ENCODE measurements around the gene RMP24.

Gene RMP24

DNA sequence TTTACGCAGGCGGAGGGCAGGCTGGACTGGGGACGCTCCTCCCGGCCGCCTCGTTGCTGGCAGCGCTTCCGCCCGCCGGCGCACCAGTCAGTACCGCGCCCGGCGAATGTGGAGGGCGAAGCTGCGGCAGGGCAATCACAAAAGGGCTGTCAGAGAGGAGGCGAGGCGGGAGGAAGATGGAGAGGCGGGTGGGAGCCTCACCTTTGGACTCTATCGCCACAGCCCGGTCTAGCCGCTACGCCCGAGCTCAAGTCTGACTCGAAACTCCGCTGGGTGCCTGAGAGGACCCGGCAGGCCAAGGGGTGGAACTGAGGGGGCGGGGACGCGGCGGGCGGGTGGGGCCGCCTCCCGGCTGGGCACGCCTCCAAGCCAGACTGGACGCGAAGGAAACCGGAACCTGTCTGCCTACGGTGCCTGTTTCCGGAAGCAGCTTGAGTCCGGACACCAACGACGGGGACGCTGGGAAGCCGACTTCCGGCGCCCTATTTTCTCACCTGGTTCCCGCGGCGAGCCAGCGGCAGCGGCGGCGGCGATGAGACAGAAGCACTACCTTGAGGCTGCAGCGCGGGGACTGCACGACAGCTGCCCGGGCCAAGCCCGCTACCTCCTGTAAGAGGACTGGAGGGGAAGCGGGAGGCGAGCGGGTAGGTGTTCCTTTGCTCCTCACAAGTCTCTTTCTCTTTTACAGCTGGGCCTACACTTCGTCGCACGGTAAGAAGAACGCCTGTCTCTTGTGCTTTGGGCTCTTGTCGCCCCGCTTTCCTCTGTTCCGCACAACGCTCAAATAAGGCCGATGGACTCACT is at the start of gene RMP24:
RMP24 (plus strand) TSS at position 483 of the 804 bp plus-strand sequence.
- Histone ChIP-seq H3K27ac (peak within 1 kb of the TSS; percentile 85 to 95 (median 91)), H3K4me1 (peaks cover 21% of the 10 kb centered on the region), H3K36me3 (replicated peaks in 1 of 2; ENCODE audit: insufficient read depth in 1 of 2, low read depth in 2 of 2) (peaks cover 0 to 8% of the 10 kb centered on the region in 2 donors), H3K4me3 (peak within 1 kb of the TSS; percentile 68 to 73), H3K27me3 (no peaks in the 10 kb centered on the region), H3K9me3 (no peaks in the 10 kb centered on the region)
- intact Hi-C loops (cut with DNase I) = no loop called here
- TF ChIP-seq POLR2A (IDR thresholded peaks at IDR 0.05) = peak; percentile 50 to 91 (median 82)
- TF ChIP-seq CTCF (IDR thresholded peaks at IDR 0.05) = peak in 2 of 7 experiments; percentile 4 to 5
- WGBS, 2 donors = 0% methylated on average over 38 to 73 of the region's 73 CpGs
- peak; percentile 96 to 98 (median 96) for DNase-seq
- peak; percentile 99 for ATAC-seq

- Histone ChIP-seq H3K9me3 (no peaks in the 10 kb centered on the region), H3K27me3 (no peaks in the 10 kb centered on the region), H3K4me3 (no peak overlapping the region), H3K36me3 (replicated peaks in 1 of 2; ENCODE audit: insufficient read depth in 1 of 2, low read depth in 2 of 2) (no peaks in the 10 kb centered on the region), H3K27ac (no peak overlapping the region), H3K4me1 (no peaks in the 10 kb centered on the region)
- TF ChIP-seq POLR2A (IDR thresholded peaks at IDR 0.05) (no peak), CTCF (IDR thresholded peaks at IDR 0.05) (no peak)
- no peak for DNase-seq
- ATAC-seq = no peak
- intact Hi-C loops (cut with DNase I) = no loop called here
- 35 to 59% methylated on average over 4 of the region's 4 CpGs for WGBS, 2 donors
Measured at GRCh38 chr18:35923939-35924684, 48.4 kb upstream of the RMP24 start.

GRCh38 chr18:35926884-35927283 is 45.6 kb upstream of the RMP24 start:
- Histone ChIP-seq H3K27me3 (no peaks in the 10 kb centered on the region), H3K27ac (no peak overlapping the region), H3K4me1 (no peaks in the 10 kb centered on the region), H3K9me3 (no peaks in the 10 kb centered on the region), H3K36me3 (replicated peaks in 1 of 2; ENCODE audit: insufficient read depth in 1 of 2, low read depth in 2 of 2) (no peaks in the 10 kb centered on the region), H3K4me3 (no peak overlapping the region)
- DNase-seq = no peak
- intact Hi-C loops (cut with DNase I) = no loop called here
- ATAC-seq = no peak
- WGBS, 2 donors = 74 to 88% methylated on average over 11 of the region's 11 CpGs
- TF ChIP-seq POLR2A (IDR thresholded peaks at IDR 0.05) = no peak
- no peak for TF ChIP-seq CTCF (IDR thresholded peaks at IDR 0.05)

- ATAC-seq (no peak), DNase-seq (no peak)
- Histone ChIP-seq H3K4me1 (no peaks in the 10 kb centered on the region), H3K27ac (no peak overlapping the region), H3K27me3 (no peaks in the 10 kb centered on the region), H3K9me3 (no peaks in the 10 kb centered on the region), H3K36me3 (replicated peaks in 1 of 2; ENCODE audit: insufficient read depth in 1 of 2, low read depth in 2 of 2) (no peaks in the 10 kb centered on the region), H3K4me3 (no peak overlapping the region)
- intact Hi-C loops (cut with DNase I) = no loop called here
- 72 to 80% methylated on average over 3 of the region's 3 CpGs for WGBS, 2 donors
- TF ChIP-seq CTCF (IDR thresholded peaks at IDR 0.05) (no peak), POLR2A (IDR thresholded peaks at IDR 0.05) (no peak)
Measured at GRCh38 chr18:35927430-35927829, 45.0 kb upstream of the RMP24 start.
